GM12878 (cell line): ENCODE data around the gene SLC7A5. TPM values are rescaled to one million over a fixed set of nuclear protein-coding genes. Genes with fewer than 3 reads are reported as not detected.
"Not testable (repeated sequence)": the region's sequence is repeated elsewhere in the genome, so short reads cannot be mapped to it uniquely, and the experiment has no call there.

ENCODE experiments used
- ATAC-seq: fragments of 200-7000 bp; cut with Tn5 transposase; 3 replicates; pipeline ENCODE4 v1.9.1; 2020; ENCODE audit warnings: mild to moderate bottlenecking, moderate library complexity
- BruUV-seq: library from RNA; stranded (reverse); fragments of 400-500 nt; replicated peaks from 2 replicates; lab custom pipeline; 2021; lab: Mats Ljungman, UMichigan
- CTCF ChIA-PET: fragments of 300-600 bp; sonication (Branson Sonifier 250); formaldehyde crosslinking; extraction: SDS; loops from one replicate; lab custom pipeline; 2021; ENCODE audit warnings: inconsistent platforms; lab: Yijun Ruan, JAX
- POLR2A ChIA-PET: fragments of 350-600 bp; formaldehyde crosslinking; extraction: SDS; loops from one replicate; lab custom pipeline; 2021; ENCODE audit warnings: inconsistent platforms; lab: Charles Lee
- RAD21 ChIA-PET: fragments of 300-600 bp; sonication (Branson Sonifier 250); formaldehyde crosslinking; loops from one replicate; lab custom pipeline; 2023; ENCODE audit warnings: antibody characterized with exemption; ENCODE audit not compliant: unreplicated experiment; lab: Charles Lee
- SMC1A ChIA-PET: fragments of 300-600 bp; sonication (Branson Sonifier 250); formaldehyde crosslinking; loops from one replicate; lab custom pipeline; 2023; ENCODE audit not compliant: unreplicated experiment, uncharacterized antibody; lab: Charles Lee
- DNase-seq: peaks from one replicate; pipeline ENCODE4 v3.0.0-alpha.2; 2011; ENCODE audit warnings: low read depth, low spot score
- FAIRE-seq: peaks from 3 replicates; lab custom pipeline; 2011; peaks lifted over from hg19 to GRCh38; lab: Jason Lieb, UNC
- H2AFZ ChIP-seq: 2 replicates; pipeline ENCODE4 v1.6.0; 2011; ENCODE audit warnings: low read depth, low read length, control low read depth; ENCODE audit not compliant: control insufficient read depth
- H3K27ac ChIP-seq: 2 replicates; pipeline ENCODE4 v1.5.1; 2011; ENCODE audit warnings: control low read depth; ENCODE audit not compliant: control insufficient read depth, insufficient read depth
- H3K27me3 ChIP-seq, 2 experiments: replicated peaks in 1 of 2; 2 replicates each; pipeline versions ENCODE4 v1.6.0 to v1.6.1; 2011; ENCODE audit warnings: low read length in 1 of 2; ENCODE audit not compliant: control insufficient read depth in 2 of 2, insufficient read depth in 2 of 2
- H3K36me3 ChIP-seq, 2 experiments: 2 replicates each; pipeline ENCODE4 v1.5.1; 2011; ENCODE audit warnings: low read length in 1 of 2; ENCODE audit not compliant: control insufficient read depth in 2 of 2, insufficient read depth in 2 of 2
- H3K4me1 ChIP-seq: 2 replicates; pipeline ENCODE4 v1.6.1; 2011; ENCODE audit warnings: mild to moderate bottlenecking, low read length, moderate library complexity, mixed read lengths; ENCODE audit not compliant: control insufficient read depth, insufficient read depth
- H3K4me2 ChIP-seq: 2 replicates; pipeline ENCODE4 v1.6.0; 2011; ENCODE audit warnings: control low read depth; ENCODE audit not compliant: control insufficient read depth, insufficient read depth
- H3K4me3 ChIP-seq: fragments of 200-600 bp; sonication (generic); 2 replicates; pipeline ENCODE4 v1.5.1; 2016
- H3K79me2 ChIP-seq: 2 replicates; pipeline ENCODE4 v1.6.0; 2011; ENCODE audit warnings: low read length; ENCODE audit not compliant: control insufficient read depth, insufficient read depth
- H3K9ac ChIP-seq: 2 replicates; pipeline ENCODE4 v1.8.0; 2011; ENCODE audit warnings: low read length, control low read depth, mixed read lengths; ENCODE audit not compliant: control insufficient read depth, insufficient read depth
- H3K9me3 ChIP-seq: replicated peaks from 3 replicates; pipeline ENCODE4 v1.5.1; 2011; ENCODE audit warnings: mild to moderate bottlenecking, low read length; ENCODE audit not compliant: control insufficient read depth, insufficient read depth
- H4K20me1 ChIP-seq: 2 replicates; pipeline ENCODE4 v1.6.0; 2011; ENCODE audit not compliant: control insufficient read depth, insufficient read depth
- MLLT1 ChIP-seq: fragments of 450-650 bp; IDR thresholded peaks from 2 replicates; pipeline ENCODE4 v1.6.1; 2016; ENCODE audit warnings: mild to moderate bottlenecking
- ZNF687 ChIP-seq: fragments of 450-650 bp; IDR thresholded peaks from 2 replicates; pipeline ENCODE4 v1.6.1; 2017; ENCODE audit warnings: mild to moderate bottlenecking, moderate library complexity
- WGBS: methylation state at CpG from one replicate; pipeline ENCODE4 v1.1.6; 2016; ENCODE audit warnings: low lambda C conversion rate; ENCODE audit not compliant: insufficient replicate concordance, insufficient coverage; ENCODE audit errors: missing lambda C conversion rate; 5-methylcytosine and 5-hydroxymethylcytosine counted together
- in situ Hi-C: fragments of 300-500 bp; cut with MboI; formaldehyde crosslinking; loops from 9 replicates; pipeline ENCODE4 v1.14.3; 2018; ENCODE audit warnings: mixed read lengths
- intact Hi-C: fragments of 100-400 bp; cut with micrococcal nuclease; formaldehyde crosslinking; loops from one replicate; pipeline ENCODE4 v1.14.2; 2022; ENCODE audit not compliant: unreplicated experiment
- polyA plus RNA-seq, 11 experiments: library from polyadenylated mRNA; depleted of rRNA in 4 of 11; unstranded in 6 of 11; stranded (reverse) in 5 of 11; fragments of >200 nt; fragmentation: Nextera tagmentation in 4 of 11; fragmentation: Illumina TruSeq in 1 of 11; extraction: Ambion mirVana in 4 of 11; extraction: Trizol in 1 of 11; gene quantifications; 1 replicate in 1 of 11; 2 replicates in 10 of 11; pipeline versions ENCODE4 v1.2.1 to v1.2.3, GENCODE V29; 2011 to 2016; ENCODE audit warnings: inconsistent platforms in 2 of 11, missing spikeins in 2 of 11, low read depth in 1 of 11
- total RNA-seq, 4 experiments: library from RNA; depleted of rRNA in 3 of 4; stranded (reverse); fragments of >200 nt in 3 of 4; fragmentation: Illumina TruSeq in 1 of 4; extraction: Trizol in 1 of 4; gene quantifications; 2 replicates each; pipeline versions ENCODE4 v1.2.1 to v1.2.3, GENCODE V29; 2013 to 2021

Gene SLC7A5
- total and polyA plus RNA-seq, 10 of the 15 experiments (the other 5 are each of a cell fraction or from before 2014, with no cell fraction given) = 2.3 to 101 (median 35.8) TPM

- H3K36me3 ChIP-seq, SMC1A ChIA-PET, H4K20me1 ChIP-seq, H2AFZ ChIP-seq, H3K27me3 ChIP-seq, ATAC-seq, H3K27ac ChIP-seq, BruUV-seq, intact Hi-C loops, DNase-seq, H3K9ac ChIP-seq: not testable (repeated sequence)
- CTCF ChIA-PET = interaction anchor here (0.9 to 17.0 kb wide), 3 partner anchors 8 to 83 kb away, joined by 3 to 553 read pairs (median 40); no protein-coding TSS in a partner anchor
- in situ Hi-C loops = loop anchor here (10.0 kb wide), 1 partner anchor 478 kb away; the partner anchor contains the start of gene FBXO31
- Histone ChIP-seq H3K4me2 (peak overlapping the region; percentile 42), H3K4me3 (0 out of 2 replicates have a peak overlapping the region, but pooled peaks have one; percentile 14), H3K79me2 (peaks cover 83% of the 10 kb centered on the region), H3K4me1 (peaks cover 26% of the 10 kb centered on the region)
- RAD21 ChIA-PET = interaction anchor here (0.8 to 1.0 kb wide), 3 partner anchors 8 to 84 kb away, joined by 3 to 4 read pairs (median 3); no protein-coding TSS in a partner anchor
- POLR2A ChIA-PET = interaction anchor here (0.6 kb wide), 1 partner anchor 87 kb away, joined by 3 read pairs; no protein-coding TSS in a partner anchor
- 93% methylated on average over 9 of the region's 9 CpGs for WGBS
- peak; percentile 44; the same call in 1 of the 2 replicates for TF ChIP-seq ZNF687
- TF ChIP-seq MLLT1 = peak; percentile 95
- TF ChIP-seq, all 136 proteins: peak for 2; not testable (repeated sequence) for 134
- H3K9me3 ChIP-seq, FAIRE-seq: not testable (repeated sequence)
Observed at GRCh38 chr16:87863327-87863635, 6.0 kb downstream of the SLC7A5 start.

- Histone ChIP-seq H3K4me3 (0 out of 2 replicates have a peak overlapping the region, but pooled peaks have one; percentile 14), H3K4me1 (peaks cover 30% of the 10 kb centered on the region), H3K4me2 (peak overlapping the region; percentile 42), H3K79me2 (peaks cover 84% of the 10 kb centered on the region)
- H3K27ac ChIP-seq, FAIRE-seq, POLR2A ChIA-PET, H3K9ac ChIP-seq, intact Hi-C loops, BruUV-seq, H4K20me1 ChIP-seq, H2AFZ ChIP-seq, H3K36me3 ChIP-seq, H3K9me3 ChIP-seq, H3K27me3 ChIP-seq, DNase-seq: not testable (repeated sequence)
- in situ Hi-C loops = loop anchor here (10.0 kb wide), 1 partner anchor 478 kb away; the partner anchor contains the start of gene FBXO31
- ChIA-PET SMC1A (interaction anchor here (1.1 kb wide), 1 partner anchor 9 kb away, joined by 3 read pairs; no protein-coding TSS in a partner anchor), CTCF (interaction anchor here (0.9 to 17.0 kb wide), 3 partner anchors 9 to 82 kb away, joined by 3 to 553 read pairs (median 40); no protein-coding TSS in a partner anchor), RAD21 (interaction anchor here (0.8 to 1.1 kb wide), 4 partner anchors 9 to 84 kb away, joined by 3 to 4 read pairs (median 3); no protein-coding TSS in a partner anchor)
- whole genome bisulfite sequencing = 60% methylated on average over 26 of the region's 26 CpGs
- peak; percentile 2 for ATAC-seq
Observed at GRCh38 chr16:87862597-87863326, 6.5 kb downstream of the SLC7A5 start.
